Aorta (tissue), 5 donors: ENCODE results near the gene ABHD14A. TPM values are rescaled to one million over a fixed set of nuclear protein-coding genes. Genes with fewer than 3 reads are reported as not detected.

Experiments used
- ATAC-seq: fragments of 200-7000 bp; cut with Tn5 transposase; one replicate; pipeline ENCODE4 v1.9.1; 2022; ENCODE audit warnings: moderate library complexity; ENCODE audit not compliant: low FRiP score
- DNase-seq, 2 donors: peaks; one replicate each; pipeline ENCODE4 v3.0.0-alpha.2; 2020
- H3K27ac ChIP-seq, 2 donors: one replicate each; pipeline ENCODE4 v1.5.1; 2013; ENCODE audit warnings: low read length in 2 of 2, mild to moderate bottlenecking in 2 of 2, moderate library complexity in 2 of 2, control low read depth in 1 of 2, inconsistent platforms in 1 of 2, low read depth in 1 of 2
- H3K27me3 ChIP-seq, 2 donors: one replicate each; pipeline ENCODE4 v1.6.1; 2013; ENCODE audit warnings: control low read depth in 1 of 2, low read length in 1 of 2, mild to moderate bottlenecking in 1 of 2, moderate library complexity in 1 of 2; ENCODE audit not compliant: insufficient read depth in 2 of 2, control insufficient read depth in 1 of 2
- H3K36me3 ChIP-seq, 2 donors: one replicate each; pipeline ENCODE4 v1.6.1; 2013; ENCODE audit warnings: control low read depth in 1 of 2, low read length in 1 of 2, mild to moderate bottlenecking in 1 of 2; ENCODE audit not compliant: insufficient read depth in 2 of 2, control insufficient read depth in 1 of 2
- H3K4me1 ChIP-seq, 2 donors: one replicate each; pipeline ENCODE4 v1.6.1; 2013; ENCODE audit warnings: low read length in 2 of 2, control low read depth in 1 of 2, mild to moderate bottlenecking in 1 of 2, moderate library complexity in 1 of 2; ENCODE audit not compliant: insufficient read depth in 2 of 2, control insufficient read depth in 1 of 2
- H3K4me3 ChIP-seq, 2 donors: one replicate each; pipeline ENCODE4 v1.5.1; 2013; ENCODE audit warnings: low read length in 2 of 2, control low read depth in 1 of 2, mild to moderate bottlenecking in 1 of 2
- H3K9me3 ChIP-seq: one replicate; pipeline ENCODE4 v1.6.1; 2013; ENCODE audit warnings: mild to moderate bottlenecking, low read length; ENCODE audit not compliant: control insufficient read depth
- WGBS, 2 donors: extraction: QIAGEN DNeasy Blood & Tissue Kit; methylation state at CpG; one replicate each; pipeline ENCODE4 v1.1.7; 2013; 5-methylcytosine and 5-hydroxymethylcytosine counted together
- intact Hi-C, 2 donors: fragments of 100-400 bp; cut with DNase I; formaldehyde crosslinking; loops; one replicate each; pipeline versions ENCODE4 v1.14.2 to v1.15.0; 2022
- polyA plus RNA-seq, 2 donors: library from polyadenylated mRNA; stranded (reverse); fragments of 200-250 nt; gene quantifications; one replicate each; pipeline ENCODE4 v1.2.3, GENCODE V29; 2013
- total RNA-seq, 2 donors: library from RNA; stranded (reverse); fragmentation: NEBNext Ultra II Directional; extraction: Animal tissue kit (Norgen Biotek cat#: 25700); gene quantifications; one replicate each; pipeline ENCODE4 v1.2.1, GENCODE V29; 2021
- donor health status: healthy with polysubstance abuse.
- donor health status: Bipolar disorder and iron deficiency.
- donor health status: DM: no; HTN: no; CAD: no.
- donor health status: DM: no; HTN: no; CAD: no.
- donor health status: DM: yes; HTN: yes; CAD: no.

Gene ABHD14A
- total and polyA plus RNA-seq, 4 donors = 4.7 to 23.0 (median 12.7) TPM

DNA sequence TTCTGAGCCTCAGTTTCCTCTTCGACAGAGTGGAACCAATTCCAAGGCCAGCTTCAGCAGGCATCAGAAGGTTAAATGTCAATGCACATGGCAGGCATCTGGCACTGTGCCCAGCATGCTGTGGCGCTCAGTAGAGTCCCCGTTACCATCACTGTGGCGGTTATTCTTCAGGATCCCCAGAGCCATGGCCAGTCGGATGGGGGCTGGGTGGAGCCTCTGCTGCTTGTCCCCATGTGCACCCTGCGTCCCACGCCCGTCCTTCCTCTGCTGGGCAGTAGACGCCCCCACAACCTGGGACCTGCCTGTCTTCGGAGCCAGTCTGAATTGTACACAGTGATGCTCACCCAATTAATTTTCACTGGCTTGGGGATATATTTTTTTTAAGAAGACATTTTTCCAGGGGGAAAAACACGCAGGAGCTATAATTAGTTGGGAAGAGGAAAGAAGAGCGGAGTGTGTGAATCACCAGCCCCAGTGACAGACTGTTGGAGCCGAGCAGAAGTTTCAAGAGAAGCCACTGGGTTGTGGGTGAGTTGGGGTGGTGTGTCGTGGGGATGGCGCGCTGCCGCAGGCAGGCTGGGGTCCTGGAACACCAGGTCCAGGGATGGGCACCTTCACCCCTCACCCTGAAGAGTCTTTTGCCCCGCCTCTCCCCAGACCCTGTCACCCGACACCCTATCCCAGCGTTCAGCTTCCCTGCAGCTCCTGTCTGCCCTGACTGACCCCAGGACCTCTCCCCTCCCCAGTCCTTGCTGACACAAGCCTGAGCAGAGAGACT, 47.6 kb downstream of the ABHD14A start:
- Histone ChIP-seq H3K4me3 (no peak overlapping the region), H3K9me3 (no peaks in the 10 kb centered on the region), H3K36me3 (no peaks in the 10 kb centered on the region), H3K4me1 (peaks cover 0 to 12% of the 10 kb centered on the region in 2 donors), H3K27me3 (no peaks in the 10 kb centered on the region), H3K27ac (peak overlapping the region; percentile 2 to 30)
- peak; percentile 31 for ATAC-seq
- 42% methylated on average over 20 of the region's 20 CpGs for WGBS, 2 donors
- intact Hi-C loops = no loop called here
- peak; percentile 69 to 85 for DNase-seq

DNA sequence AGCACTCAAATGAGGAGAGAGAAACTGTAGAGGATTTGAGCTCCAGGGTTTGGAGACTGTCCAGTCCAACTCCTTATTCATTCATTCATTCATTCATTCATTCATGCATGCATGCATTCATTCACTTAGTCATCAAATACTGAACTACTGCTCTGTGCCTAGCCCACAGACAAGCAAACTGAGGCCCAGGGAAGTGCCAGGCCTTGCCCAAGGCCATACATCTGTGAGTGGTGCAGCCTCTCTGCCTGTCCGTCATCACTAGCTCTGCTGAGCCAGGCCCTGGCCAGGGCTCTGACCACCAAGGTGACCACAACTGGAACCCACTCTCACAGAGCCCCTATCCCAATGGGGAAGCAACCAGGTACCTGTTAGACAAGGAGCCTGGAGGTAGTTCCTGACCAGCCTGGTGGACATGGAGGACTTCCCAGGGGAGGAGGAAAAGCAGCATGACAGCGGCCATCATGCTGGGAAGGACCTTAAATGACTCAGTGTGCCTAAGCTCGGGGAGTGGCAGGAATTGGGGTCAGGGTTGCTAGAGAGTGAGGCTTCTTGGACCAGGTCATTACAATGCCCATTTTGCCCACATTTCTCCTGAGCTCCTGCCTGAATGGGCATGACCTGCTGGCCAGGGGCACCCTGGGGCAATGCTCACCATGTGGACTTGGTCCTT, 48.4 kb downstream of the ABHD14A start:
- Histone ChIP-seq H3K9me3 (no peaks in the 10 kb centered on the region), H3K27me3 (no peaks in the 10 kb centered on the region), H3K27ac (peak overlapping the region; percentile 5 to 29), H3K36me3 (no peaks in the 10 kb centered on the region), H3K4me1 (peaks cover 0 to 12% of the 10 kb centered on the region in 2 donors), H3K4me3 (no peak overlapping the region)
- ATAC-seq = no peak
- DNase-seq = no peak
- intact Hi-C loops = no loop called here
- WGBS, 2 donors = 90 to 96% methylated on average over 3 of the region's 3 CpGs

DNA sequence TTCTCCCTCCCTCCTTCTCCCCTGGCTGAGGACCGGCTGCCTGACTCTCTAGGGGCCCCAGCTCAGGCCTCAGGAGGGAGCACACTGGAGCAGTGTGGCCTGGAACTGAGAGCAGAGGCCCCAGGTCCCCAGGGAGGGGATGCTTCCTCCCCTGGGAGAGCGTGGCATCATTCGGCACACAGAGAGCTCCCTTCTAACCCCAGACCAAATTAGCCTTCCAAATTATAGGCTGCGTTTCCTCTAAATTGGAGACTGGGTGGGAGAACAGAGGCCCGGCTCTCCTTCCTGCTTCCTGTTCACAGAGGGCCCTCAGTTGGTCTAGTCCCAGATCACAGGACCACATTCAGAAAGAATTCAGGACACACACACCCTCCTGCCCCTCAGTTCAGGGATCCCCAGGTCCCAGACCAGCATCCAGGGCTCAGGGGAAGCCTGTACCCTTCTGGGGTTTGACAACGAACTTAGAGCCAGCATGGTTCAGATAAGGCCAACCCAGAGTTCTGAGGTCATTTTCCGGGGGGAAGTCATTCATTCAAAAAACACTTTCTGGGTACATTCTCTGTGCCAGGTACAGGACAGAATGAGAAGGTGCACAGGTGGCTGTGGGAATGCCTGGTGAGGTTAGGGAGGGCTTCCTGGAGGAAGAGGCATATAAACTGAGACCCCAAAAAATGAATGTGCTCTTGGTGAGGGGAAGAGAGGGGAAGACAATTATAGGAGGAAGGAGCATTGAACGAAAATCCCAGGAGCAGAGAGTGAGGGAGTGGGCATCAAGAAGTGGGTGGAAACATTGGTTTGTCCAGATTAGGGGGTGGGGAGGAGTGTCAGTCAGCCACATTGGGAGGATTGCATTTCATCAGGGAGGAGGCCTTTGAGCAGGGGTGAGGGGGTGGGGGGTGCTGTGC, 49.2 kb downstream of the ABHD14A start:
- DNase-seq (no peak), ATAC-seq (no peak)
- peaks cover 0 to 12% of the 10 kb centered on the region in 2 donors for H3K4me1 ChIP-seq
- H3K27ac ChIP-seq = peak overlapping the region; percentile 5 to 11
- H3K4me3 ChIP-seq = no peak overlapping the region
- intact Hi-C loops = no loop called here
- no peaks in the 10 kb centered on the region for H3K36me3 ChIP-seq
- H3K27me3 ChIP-seq = no peaks in the 10 kb centered on the region
- H3K9me3 ChIP-seq = no peaks in the 10 kb centered on the region
- 57 to 63% methylated on average over 8 of the region's 8 CpGs for WGBS, 2 donors

DNA sequence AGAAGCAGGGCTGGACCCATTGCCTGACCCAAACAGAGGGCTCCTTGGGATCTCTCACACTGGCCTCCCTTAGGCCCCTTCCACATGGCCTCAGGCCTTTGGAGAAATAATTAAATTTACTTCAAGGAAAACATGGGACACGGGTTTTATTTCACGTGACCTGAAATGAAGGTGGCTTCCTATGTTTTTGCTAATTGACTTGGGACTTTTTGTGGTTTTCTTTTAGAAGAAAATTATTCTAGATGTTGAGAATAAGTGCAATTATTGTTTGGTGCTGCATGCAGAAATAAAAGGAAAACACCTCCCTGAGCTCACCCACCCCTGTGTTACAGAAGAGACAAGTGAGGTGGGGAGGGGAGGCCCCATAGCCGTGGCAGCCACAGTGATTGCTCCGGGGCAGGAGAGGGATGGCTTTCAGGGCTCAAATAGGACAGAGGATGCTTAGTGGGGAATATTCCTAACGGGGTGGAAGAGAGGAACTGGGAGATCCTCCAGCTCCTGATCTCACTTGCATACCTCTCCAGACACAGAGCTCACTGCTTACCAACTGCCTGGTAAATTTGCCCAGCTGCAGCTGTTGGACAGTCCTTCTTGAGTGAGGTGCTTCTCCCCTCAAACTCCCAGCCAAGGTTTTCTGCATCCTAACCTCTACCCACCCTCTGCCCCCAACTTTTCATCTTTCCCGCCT, 50.0 kb downstream of the ABHD14A start:
- intact Hi-C loops = no loop called here
- Histone ChIP-seq H3K4me1 (peaks cover 0 to 12% of the 10 kb centered on the region in 2 donors), H3K27me3 (no peaks in the 10 kb centered on the region), H3K9me3 (no peaks in the 10 kb centered on the region), H3K4me3 (no peak overlapping the region), H3K36me3 (no peaks in the 10 kb centered on the region), H3K27ac (no peak overlapping the region)
- WGBS, 2 donors = 79 to 83% methylated on average over 6 of the region's 6 CpGs
- DNase-seq (no peak), ATAC-seq (no peak)

DNA sequence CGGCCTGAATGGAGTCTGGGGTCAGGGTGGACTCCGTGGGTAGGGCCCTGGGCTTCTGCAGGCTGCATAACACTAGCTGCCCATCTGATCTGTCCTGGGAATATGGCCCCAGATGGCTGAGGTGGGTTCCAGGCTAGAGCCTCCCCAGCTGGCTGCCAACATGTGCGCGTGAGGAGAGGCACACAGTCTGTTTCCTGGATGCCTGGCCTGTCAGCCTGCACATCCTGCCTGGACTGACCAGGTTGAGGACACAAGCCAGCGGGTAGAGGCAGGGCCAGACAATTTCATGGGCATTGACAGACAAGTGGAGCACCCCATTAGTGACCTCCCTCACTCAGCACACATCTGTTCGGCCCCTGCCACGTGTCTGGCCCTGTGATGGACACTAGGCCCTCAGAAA, 50.6 kb downstream of the ABHD14A start:
- Histone ChIP-seq H3K36me3 (no peaks in the 10 kb centered on the region), H3K4me1 (peaks cover 0 to 12% of the 10 kb centered on the region in 2 donors), H3K4me3 (no peak overlapping the region), H3K27me3 (no peaks in the 10 kb centered on the region), H3K27ac (no peak overlapping the region), H3K9me3 (no peaks in the 10 kb centered on the region)
- ATAC-seq (no peak), DNase-seq (no peak)
- WGBS, 2 donors = 76 to 96% methylated on average over 7 of the region's 7 CpGs
- intact Hi-C loops = no loop called here

DNA sequence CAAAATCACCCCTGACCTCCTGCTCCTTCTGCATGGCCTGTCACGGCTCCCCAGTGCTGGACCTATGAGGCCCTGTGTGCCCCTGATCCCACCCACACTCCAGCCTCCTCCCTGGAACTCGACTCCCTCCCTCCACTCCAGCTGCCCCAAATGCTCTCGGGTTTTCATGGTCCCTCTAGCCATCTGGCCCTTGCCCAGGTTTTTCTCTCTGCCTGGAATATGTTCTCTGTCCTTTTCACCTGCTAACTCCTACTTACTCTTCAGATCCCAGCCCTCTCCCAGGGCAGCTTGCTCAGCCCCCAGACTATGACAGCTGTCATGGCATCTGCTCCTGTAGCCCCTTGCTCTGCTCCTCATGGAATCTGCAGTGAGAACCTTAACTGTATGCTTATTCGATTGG, 51.2 kb downstream of the ABHD14A start:
- intact Hi-C loops = no loop called here
- no peak overlapping the region for H3K27ac ChIP-seq
- no peak for DNase-seq
- no peaks in the 10 kb centered on the region for H3K36me3 ChIP-seq
- no peaks in the 10 kb centered on the region for H3K9me3 ChIP-seq
- 30 to 46% methylated on average over 4 of the region's 4 CpGs for WGBS, 2 donors
- H3K4me1 ChIP-seq = peaks cover 0 to 12% of the 10 kb centered on the region in 2 donors
- no peak overlapping the region for H3K4me3 ChIP-seq
- no peak for ATAC-seq
- H3K27me3 ChIP-seq = no peaks in the 10 kb centered on the region

DNA sequence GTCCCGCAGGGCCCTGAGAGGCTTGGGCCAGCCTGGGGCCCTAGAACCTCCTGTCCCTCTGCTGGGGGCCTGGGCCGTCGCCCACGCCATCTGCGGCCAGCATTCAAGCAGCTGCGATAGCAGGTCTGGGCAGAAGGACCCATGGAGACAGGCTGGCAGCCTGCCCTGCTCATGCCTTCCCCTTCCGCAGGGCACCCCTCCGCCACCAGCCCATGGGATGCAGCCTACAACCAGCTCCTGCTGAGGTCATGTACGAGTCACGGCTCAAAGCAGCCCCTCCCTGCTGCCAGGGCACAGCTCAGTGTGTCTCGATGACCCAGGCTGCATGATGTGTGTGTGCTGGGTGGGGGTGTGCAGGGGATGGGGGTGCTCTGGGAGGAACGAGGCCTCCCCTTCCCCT, 53.7 kb downstream of the ABHD14A start:
- Histone ChIP-seq H3K36me3 (no peaks in the 10 kb centered on the region), H3K9me3 (no peaks in the 10 kb centered on the region), H3K27ac (no peak overlapping the region), H3K4me3 (no peak overlapping the region), H3K27me3 (no peaks in the 10 kb centered on the region), H3K4me1 (peaks cover 0 to 2% of the 10 kb centered on the region in 2 donors)
- 77 to 78% methylated on average over 12 of the region's 12 CpGs for WGBS, 2 donors
- DNase-seq (no peak), ATAC-seq (no peak)
- intact Hi-C loops = no loop called here

DNA sequence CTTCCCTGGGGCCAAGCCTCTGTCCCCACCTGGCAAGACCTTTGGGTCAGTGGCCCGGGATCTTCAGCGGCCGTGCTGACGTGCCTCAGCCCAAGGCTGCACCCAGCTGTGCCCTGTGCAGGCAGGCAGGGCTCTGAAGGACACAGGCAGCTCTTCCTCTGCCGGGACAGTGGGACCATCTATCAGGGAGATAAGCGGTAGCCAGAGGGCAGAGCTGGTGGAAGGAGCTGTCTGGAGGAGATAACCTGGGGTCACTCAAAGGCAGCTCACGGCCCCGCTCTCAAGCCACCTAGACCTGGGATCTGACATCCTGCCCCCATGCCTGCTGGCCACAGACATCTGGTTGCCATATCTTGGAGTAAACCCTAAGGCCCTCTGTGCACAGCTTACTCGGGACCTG, 54.2 kb downstream of the ABHD14A start:
- Histone ChIP-seq H3K4me3 (no peak overlapping the region), H3K36me3 (no peaks in the 10 kb centered on the region), H3K9me3 (no peaks in the 10 kb centered on the region), H3K4me1 (no peaks in the 10 kb centered on the region), H3K27me3 (no peaks in the 10 kb centered on the region), H3K27ac (no peak overlapping the region)
- DNase-seq (no peak), ATAC-seq (no peak)
- WGBS, 2 donors = 93% methylated on average over 9 of the region's 9 CpGs
- intact Hi-C loops = no loop called here
